ENCODE data around the gene ENPP3.

DNA sequence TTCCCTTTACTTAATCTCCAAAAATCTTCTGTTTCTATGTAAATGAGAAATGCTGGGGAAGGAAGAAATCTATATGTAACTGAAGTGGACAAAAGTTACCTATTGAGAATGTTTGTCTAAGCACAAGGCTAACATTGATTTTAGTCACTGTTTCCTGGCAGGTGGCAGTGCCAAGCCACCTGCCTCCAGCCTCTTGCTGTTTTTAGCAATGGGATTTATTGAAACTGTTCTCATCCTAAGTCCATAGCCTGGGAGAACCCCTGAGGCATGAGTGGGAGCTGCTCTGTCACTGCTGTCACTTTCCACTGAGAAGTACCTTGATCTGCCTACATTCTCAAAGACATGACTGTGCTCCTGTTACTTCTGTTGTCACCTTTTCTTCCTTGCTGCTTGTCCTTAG is 14.7 kb downstream of the ENPP3 start:
- TF ChIP-seq, protein P1, sequence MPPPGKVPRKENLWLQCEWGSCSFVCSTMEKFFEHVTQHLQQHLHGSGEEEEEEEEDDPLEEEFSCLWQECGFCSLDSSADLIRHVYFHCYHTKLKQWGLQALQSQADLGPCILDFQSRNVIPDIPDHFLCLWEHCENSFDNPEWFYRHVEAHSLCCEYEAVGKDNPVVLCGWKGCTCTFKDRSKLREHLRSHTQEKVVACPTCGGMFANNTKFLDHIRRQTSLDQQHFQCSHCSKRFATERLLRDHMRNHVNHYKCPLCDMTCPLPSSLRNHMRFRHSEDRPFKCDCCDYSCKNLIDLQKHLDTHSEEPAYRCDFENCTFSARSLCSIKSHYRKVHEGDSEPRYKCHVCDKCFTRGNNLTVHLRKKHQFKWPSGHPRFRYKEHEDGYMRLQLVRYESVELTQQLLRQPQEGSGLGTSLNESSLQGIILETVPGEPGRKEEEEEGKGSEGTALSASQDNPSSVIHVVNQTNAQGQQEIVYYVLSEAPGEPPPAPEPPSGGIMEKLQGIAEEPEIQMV (CRISPR knock-in tag; IDR thresholded peaks at IDR 0.05; ENCODE audit: low read depth): no peak
- TF ChIP-seq SRSF9 (IDR thresholded peaks at IDR 0.05; ENCODE audit: borderline replicate concordance, insufficient read depth, low read depth, low read length, poor library complexity, severe bottlenecking) (no peak), POLR2A (IDR thresholded peaks at IDR 0.05; ENCODE audit: insufficient read depth in 1 of 2, low read depth in 2 of 2, low read length in 2 of 2) (no peak), BRCA1 (CRISPR knock-in tag; IDR thresholded peaks at IDR 0.05) (no peak), DNMT1 (CRISPR knock-in tag; IDR thresholded peaks at IDR 0.05) (no peak), ZNF24 (IDR thresholded peaks at IDR 0.05) (no peak), ZNF460 (CRISPR knock-in tag; IDR thresholded peaks at IDR 0.05; ENCODE audit: borderline replicate concordance) (no peak), FOXA3 (CRISPR knock-in tag; IDR thresholded peaks at IDR 0.05) (no peak)
- TF ChIP-seq, protein P2, sequence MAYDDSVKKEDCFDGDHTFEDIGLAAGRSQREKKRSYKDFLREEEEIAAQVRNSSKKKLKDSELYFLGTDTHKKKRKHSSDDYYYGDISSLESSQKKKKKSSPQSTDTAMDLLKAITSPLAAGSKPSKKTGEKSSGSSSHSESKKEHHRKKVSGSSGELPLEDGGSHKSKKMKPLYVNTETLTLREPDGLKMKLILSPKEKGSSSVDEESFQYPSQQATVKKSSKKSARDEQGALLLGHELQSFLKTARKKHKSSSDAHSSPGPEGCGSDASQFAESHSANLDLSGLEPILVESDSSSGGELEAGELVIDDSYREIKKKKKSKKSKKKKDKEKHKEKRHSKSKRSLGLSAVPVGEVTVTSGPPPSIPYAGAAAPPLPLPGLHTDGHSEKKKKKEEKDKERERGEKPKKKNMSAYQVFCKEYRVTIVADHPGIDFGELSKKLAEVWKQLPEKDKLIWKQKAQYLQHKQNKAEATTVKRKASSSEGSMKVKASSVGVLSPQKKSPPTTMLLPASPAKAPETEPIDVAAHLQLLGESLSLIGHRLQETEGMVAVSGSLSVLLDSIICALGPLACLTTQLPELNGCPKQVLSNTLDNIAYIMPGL (CRISPR knock-in tag; IDR thresholded peaks at IDR 0.05; ENCODE audit: borderline replicate concordance in 1 of 2, low read depth in 1 of 2): no peak
- TF ChIP-seq, protein P3, sequence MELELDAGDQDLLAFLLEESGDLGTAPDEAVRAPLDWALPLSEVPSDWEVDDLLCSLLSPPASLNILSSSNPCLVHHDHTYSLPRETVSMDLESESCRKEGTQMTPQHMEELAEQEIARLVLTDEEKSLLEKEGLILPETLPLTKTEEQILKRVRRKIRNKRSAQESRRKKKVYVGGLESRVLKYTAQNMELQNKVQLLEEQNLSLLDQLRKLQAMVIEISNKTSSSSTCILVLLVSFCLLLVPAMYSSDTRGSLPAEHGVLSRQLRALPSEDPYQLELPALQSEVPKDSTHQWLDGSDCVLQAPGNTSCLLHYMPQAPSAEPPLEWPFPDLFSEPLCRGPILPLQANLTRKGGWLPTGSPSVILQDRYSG (CRISPR knock-in tag; IDR thresholded peaks at IDR 0.05): no peak
- TF ChIP-seq, protein P4, sequence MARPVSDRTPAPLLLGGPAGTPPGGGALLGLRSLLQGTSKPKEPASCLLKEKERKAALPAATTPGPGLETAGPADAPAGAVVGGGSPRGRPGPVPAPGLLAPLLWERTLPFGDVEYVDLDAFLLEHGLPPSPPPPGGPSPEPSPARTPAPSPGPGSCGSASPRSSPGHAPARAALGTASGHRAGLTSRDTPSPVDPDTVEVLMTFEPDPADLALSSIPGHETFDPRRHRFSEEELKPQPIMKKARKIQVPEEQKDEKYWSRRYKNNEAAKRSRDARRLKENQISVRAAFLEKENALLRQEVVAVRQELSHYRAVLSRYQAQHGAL (CRISPR knock-in tag; IDR thresholded peaks at IDR 0.05; ENCODE audit: not compliant biosample characterization): no peak
- TF ChIP-seq, protein P5, sequence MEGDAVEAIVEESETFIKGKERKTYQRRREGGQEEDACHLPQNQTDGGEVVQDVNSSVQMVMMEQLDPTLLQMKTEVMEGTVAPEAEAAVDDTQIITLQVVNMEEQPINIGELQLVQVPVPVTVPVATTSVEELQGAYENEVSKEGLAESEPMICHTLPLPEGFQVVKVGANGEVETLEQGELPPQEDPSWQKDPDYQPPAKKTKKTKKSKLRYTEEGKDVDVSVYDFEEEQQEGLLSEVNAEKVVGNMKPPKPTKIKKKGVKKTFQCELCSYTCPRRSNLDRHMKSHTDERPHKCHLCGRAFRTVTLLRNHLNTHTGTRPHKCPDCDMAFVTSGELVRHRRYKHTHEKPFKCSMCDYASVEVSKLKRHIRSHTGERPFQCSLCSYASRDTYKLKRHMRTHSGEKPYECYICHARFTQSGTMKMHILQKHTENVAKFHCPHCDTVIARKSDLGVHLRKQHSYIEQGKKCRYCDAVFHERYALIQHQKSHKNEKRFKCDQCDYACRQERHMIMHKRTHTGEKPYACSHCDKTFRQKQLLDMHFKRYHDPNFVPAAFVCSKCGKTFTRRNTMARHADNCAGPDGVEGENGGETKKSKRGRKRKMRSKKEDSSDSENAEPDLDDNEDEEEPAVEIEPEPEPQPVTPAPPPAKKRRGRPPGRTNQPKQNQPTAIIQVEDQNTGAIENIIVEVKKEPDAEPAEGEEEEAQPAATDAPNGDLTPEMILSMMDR (CRISPR knock-in tag; IDR thresholded peaks at IDR 0.05): no peak
